Psoas muscle (tissue), 8 donors: ENCODE data around the gene ADGB. TPM values are rescaled to one million over a fixed set of nuclear protein-coding genes. Genes with fewer than 3 reads are reported as not detected.

Experiments used
- ATAC-seq, 4 donors: fragments of 200-7000 bp; cut with Tn5 transposase; one replicate each; pipeline ENCODE4 v1.9.1; 2020; ENCODE audit warnings: moderate library complexity in 3 of 4, mild to moderate bottlenecking in 2 of 4
- DNase-seq, 2 donors: peaks; one replicate each; pipeline ENCODE4 v3.0.0-alpha.2; 2020
- H3K27ac ChIP-seq: fragments of 200-600 bp; one replicate; pipeline ENCODE4 v1.8.0; 2022
- H3K27me3 ChIP-seq, 3 donors: fragments of 200-600 bp in 1 of 3; one replicate each; pipeline versions ENCODE4 v1.6.1 to v1.8.0; 2013 to 2022; ENCODE audit warnings: low read length in 2 of 3, mild to moderate bottlenecking in 2 of 3, moderate library complexity in 1 of 3; ENCODE audit not compliant: insufficient read depth in 3 of 3
- H3K36me3 ChIP-seq, 2 donors: fragments of 200-600 bp in 1 of 2; one replicate each; pipeline versions ENCODE4 v1.6.1 to v1.8.0; 2013 to 2022; ENCODE audit warnings: low read depth in 1 of 2, mild to moderate bottlenecking in 1 of 2, moderate library complexity in 1 of 2; ENCODE audit not compliant: insufficient read depth in 1 of 2
- H3K4me1 ChIP-seq: fragments of 200-600 bp; one replicate; pipeline ENCODE4 v1.8.0; 2022
- H3K4me3 ChIP-seq: fragments of 200-600 bp; one replicate; pipeline ENCODE4 v1.8.0; 2022; ENCODE audit warnings: mild to moderate bottlenecking
- H3K9me3 ChIP-seq: fragments of 200-600 bp; one replicate; pipeline ENCODE4 v1.8.0; 2022
- WGBS, 3 donors: extraction: QIAGEN DNeasy Blood & Tissue Kit; methylation state at CpG; one replicate each; pipeline versions ENCODE4 v1.1.6 to v1.1.7; 2013; 5-methylcytosine and 5-hydroxymethylcytosine counted together
- intact Hi-C, 2 donors: fragments of 100-400 bp; cut with DNase I; formaldehyde crosslinking; loops; one replicate each; pipeline versions ENCODE4 v1.11.0 to v1.14.2; 2022
- polyA plus RNA-seq, 3 donors: library from polyadenylated mRNA; stranded (reverse); fragments of 200-250 nt; gene quantifications; one replicate each; pipeline ENCODE4 v1.2.3, GENCODE V29; 2013
- total RNA-seq, 4 donors: library from RNA; stranded (reverse); fragmentation: NEBNext Ultra II Directional in 2 of 4; extraction: Animal tissue kit (Norgen Biotek cat#: 25700) in 2 of 4; gene quantifications; one replicate each; pipeline versions ENCODE4 v1.2.1 to v1.2.4, GENCODE V29; 2021 to 2023
- TF ChIP-seq, protein P1 (sequence below): fragments of 200-600 bp; IDR thresholded peaks from one replicate; pipeline ENCODE4 v1.8.0; 2022; ENCODE audit warnings: antibody characterized with exemption
- donor health status: healthy with polysubstance abuse.
- donor health status: DM: no; HTN: no; CAD: no; lungs with moderate emphysema.
- donor health status: Bipolar disorder and iron deficiency.
- donor health status: healthy.
- donor health status: DM: yes; HTN: yes; CAD: no.
- donor health status: DM: no; HTN: no; CAD: no.
- donor health status: DM: no; HTN: no; CAD: no.
- donor health status: DM: yes; HTN: yes; CAD: no.

The ADGB gene
- total and polyA plus RNA-seq, 7 donors = not detected

DNA sequence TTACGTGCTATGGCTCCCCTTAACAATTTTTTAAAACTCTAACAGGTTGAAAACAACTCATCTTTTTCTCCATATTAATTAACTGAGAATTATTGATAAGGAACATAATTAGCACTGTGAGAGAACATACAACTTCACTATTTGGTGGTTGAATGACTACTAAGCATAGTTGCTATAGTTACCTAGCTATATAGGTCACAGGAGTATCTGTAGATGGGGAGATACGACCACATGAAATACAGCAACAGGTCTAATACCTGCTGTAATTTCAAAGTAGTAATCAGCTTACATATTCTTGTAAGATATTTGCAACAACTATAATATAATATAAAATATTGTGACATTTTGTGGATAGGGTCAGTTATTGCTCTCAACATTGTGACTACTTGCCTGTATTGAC is 102.9 kb downstream of the ADGB start:
- Histone ChIP-seq H3K27me3 (no peaks in the 10 kb centered on the region), H3K4me3 (no peak overlapping the region), H3K9me3 (no peaks in the 10 kb centered on the region), H3K4me1 (no peaks in the 10 kb centered on the region), H3K36me3 (no peaks in the 10 kb centered on the region), H3K27ac (no peak overlapping the region)
- intact Hi-C loops = loop anchor here in 1 of 2 donors (10.0 kb wide), 1 partner anchor 667 kb away; no protein-coding TSS in a partner anchor
- DNase-seq (no peak), ATAC-seq (no peak)
- WGBS, 3 donors = 69 to 74% (median 73%) methylated on average over 2 of the region's 2 CpGs
- TF ChIP-seq, protein P1, sequence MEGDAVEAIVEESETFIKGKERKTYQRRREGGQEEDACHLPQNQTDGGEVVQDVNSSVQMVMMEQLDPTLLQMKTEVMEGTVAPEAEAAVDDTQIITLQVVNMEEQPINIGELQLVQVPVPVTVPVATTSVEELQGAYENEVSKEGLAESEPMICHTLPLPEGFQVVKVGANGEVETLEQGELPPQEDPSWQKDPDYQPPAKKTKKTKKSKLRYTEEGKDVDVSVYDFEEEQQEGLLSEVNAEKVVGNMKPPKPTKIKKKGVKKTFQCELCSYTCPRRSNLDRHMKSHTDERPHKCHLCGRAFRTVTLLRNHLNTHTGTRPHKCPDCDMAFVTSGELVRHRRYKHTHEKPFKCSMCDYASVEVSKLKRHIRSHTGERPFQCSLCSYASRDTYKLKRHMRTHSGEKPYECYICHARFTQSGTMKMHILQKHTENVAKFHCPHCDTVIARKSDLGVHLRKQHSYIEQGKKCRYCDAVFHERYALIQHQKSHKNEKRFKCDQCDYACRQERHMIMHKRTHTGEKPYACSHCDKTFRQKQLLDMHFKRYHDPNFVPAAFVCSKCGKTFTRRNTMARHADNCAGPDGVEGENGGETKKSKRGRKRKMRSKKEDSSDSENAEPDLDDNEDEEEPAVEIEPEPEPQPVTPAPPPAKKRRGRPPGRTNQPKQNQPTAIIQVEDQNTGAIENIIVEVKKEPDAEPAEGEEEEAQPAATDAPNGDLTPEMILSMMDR = no peak

DNA sequence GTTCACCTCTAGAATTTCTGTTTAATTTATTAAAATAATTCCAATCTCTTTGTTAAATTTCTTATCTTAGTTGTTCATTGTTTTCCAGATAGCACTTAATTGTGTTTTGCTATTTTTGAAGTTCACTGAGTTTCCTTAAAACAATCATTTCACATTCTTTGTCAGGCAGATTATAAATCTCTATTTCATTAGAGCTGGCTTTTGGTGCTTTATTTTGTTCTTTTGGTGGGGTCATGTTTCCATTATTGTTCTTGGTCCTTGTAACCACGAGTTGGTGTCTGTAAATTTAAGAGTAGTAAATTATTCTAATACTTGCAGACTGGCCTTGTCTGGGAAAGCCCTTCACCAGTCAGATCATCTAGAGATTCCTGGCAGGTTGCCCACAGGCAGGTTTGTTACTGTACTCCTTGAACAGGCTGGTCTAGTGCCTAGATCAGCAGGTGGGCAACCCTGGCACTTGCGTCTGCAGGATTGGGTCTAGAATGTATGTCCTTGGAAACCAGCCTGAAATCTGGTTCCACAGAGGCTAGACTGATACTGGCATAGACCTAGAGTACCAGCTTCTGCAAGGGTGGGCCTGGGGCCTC is 110.4 kb downstream of the ADGB start:
- ATAC-seq (no peak), DNase-seq (no peak)

DNA sequence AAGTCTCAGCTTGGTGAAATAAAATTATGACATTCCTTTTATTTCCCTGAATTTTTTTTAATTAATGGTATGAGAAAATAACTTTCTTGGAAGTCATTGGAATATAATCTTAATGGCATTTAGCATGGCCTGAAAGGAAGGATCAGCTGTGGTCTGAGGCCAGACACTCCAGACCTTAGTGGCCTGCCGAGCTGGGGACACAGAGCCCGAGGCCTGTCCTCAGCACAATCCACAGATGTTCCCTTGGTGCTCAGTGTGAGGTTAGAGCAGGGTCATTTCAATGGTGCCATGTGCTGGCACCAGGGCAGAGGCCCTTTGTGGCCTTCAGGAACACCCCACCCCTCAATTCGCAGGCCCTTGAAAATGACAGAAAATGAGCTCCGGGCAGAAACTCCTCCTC is 120.6 kb downstream of the ADGB start:
- DNase-seq = no peak
- 50 to 61% (median 55%) methylated on average over 4 of the region's 4 CpGs for WGBS, 3 donors
- Histone ChIP-seq H3K27me3 (no peaks in the 10 kb centered on the region), H3K4me3 (no peak overlapping the region), H3K36me3 (no peaks in the 10 kb centered on the region), H3K9me3 (no peaks in the 10 kb centered on the region), H3K27ac (no peak overlapping the region), H3K4me1 (no peaks in the 10 kb centered on the region)
- TF ChIP-seq, protein P1 = no peak
- intact Hi-C loops = no loop called here
- ATAC-seq = no peak

More for the DNA sequence above, 110.4 kb downstream of the ADGB start:
- no peaks in the 10 kb centered on the region for H3K4me1 ChIP-seq
- 39 to 61% (median 54%) methylated on average over 2 of the region's 2 CpGs for WGBS, 3 donors
- H3K4me3 ChIP-seq = no peak overlapping the region
- H3K27me3 ChIP-seq = peaks cover 0 to 2% (median 0%) of the 10 kb centered on the region in 3 donors
- TF ChIP-seq, protein P1 = no peak
- no peaks in the 10 kb centered on the region for H3K36me3 ChIP-seq
- intact Hi-C loops = loop anchor here in 1 of 2 donors (10.0 kb wide), 1 partner anchor 674 kb away; no protein-coding TSS in a partner anchor
- H3K27ac ChIP-seq = no peak overlapping the region
- H3K9me3 ChIP-seq = peaks cover 8% of the 10 kb centered on the region

DNA sequence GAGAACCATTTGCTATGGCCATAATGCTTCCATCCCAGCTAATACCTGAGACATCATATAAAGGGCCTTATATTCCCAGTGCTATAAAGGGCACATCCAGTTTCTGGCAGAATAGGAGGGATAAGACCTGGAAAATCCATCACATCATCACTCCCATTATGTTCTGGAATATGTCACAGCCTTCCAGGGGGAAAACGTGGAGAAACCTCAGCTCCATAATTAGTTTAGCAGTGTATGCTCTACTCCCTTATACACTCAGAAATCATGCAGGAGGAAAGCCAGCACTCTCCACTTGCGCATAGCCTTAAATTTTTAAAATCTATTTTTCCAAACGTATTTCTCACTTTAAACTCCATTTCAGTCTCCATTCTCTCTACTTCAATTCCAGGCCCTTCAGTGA is 140.9 kb downstream of the ADGB start:
- H3K4me1 ChIP-seq = no peaks in the 10 kb centered on the region
- no peaks in the 10 kb centered on the region for H3K9me3 ChIP-seq
- H3K36me3 ChIP-seq = no peaks in the 10 kb centered on the region
- no peak overlapping the region for H3K27ac ChIP-seq
- TF ChIP-seq, protein P1 = no peak
- ATAC-seq (no peak), DNase-seq (no peak)
- no peak overlapping the region for H3K4me3 ChIP-seq
- intact Hi-C loops = no loop called here
- H3K27me3 ChIP-seq = no peaks in the 10 kb centered on the region
- WGBS, 3 donors = 37 to 67% (median 66%) methylated on average over 3 of the region's 3 CpGs

DNA sequence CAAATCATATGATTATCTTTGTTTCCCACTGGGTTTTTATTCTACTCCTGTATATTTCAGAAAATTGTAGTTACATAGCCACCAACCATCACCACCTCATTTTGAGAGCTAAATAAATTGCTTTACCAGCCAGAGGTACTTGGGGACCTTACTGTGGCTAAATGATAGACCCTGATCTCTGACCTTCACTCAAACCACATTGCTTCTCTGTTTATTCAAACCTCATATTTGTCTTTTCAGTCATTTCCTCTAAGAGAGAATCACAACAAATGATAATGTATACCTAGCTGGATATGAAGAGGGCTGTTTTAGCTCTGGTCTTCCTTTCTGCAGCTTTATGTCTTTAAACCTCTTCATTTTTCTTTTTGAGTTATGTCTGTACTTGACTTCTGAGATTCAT is 142.8 kb downstream of the ADGB start:
- Histone ChIP-seq H3K4me3 (no peak overlapping the region), H3K27me3 (no peaks in the 10 kb centered on the region), H3K4me1 (no peaks in the 10 kb centered on the region), H3K9me3 (no peaks in the 10 kb centered on the region), H3K36me3 (no peaks in the 10 kb centered on the region), H3K27ac (no peak overlapping the region)
- ATAC-seq (no peak), DNase-seq (no peak)
- TF ChIP-seq, protein P1 = no peak
- intact Hi-C loops = no loop called here
